PFSK-1 (cell line): Measurements from ENCODE around the gene MEX3A.

Experiments
- POLR2AphosphoS5 ChIP-seq: IDR thresholded peaks from 2 replicates; pipeline ENCODE4 v1.6.1; 2012; ENCODE audit warnings: low read depth, mild to moderate bottlenecking, control low read depth, low read length, moderate library complexity
- REST ChIP-seq, 2 experiments: IDR thresholded peaks; 2 replicates each; pipeline versions ENCODE4 v1.6.1 to v1.8.0; 2011 to 2012; ENCODE audit warnings: low read depth in 2 of 2, low read length in 2 of 2, control low read depth in 1 of 2, inconsistent platforms in 1 of 2, mild to moderate bottlenecking in 1 of 2, moderate library complexity in 1 of 2; ENCODE audit not compliant: insufficient read depth in 1 of 2
- TAF1 ChIP-seq: IDR thresholded peaks from 2 replicates; pipeline ENCODE4 v1.6.1; 2012; ENCODE audit warnings: low read length, control low read depth, borderline replicate concordance; ENCODE audit not compliant: insufficient read depth

- TF ChIP-seq TAF1: no peak
- no peak for TF ChIP-seq POLR2AphosphoS5
- no peak for TF ChIP-seq REST (IDR thresholded peaks at IDR 0.05; ENCODE audit: insufficient read depth in 1 of 2, low read depth in 2 of 2, low read length in 2 of 2)
These were observed 28.0 kb upstream of the MEX3A start for GRCh38 chr1:156110252-156110651.
